Measurements from ENCODE around the gene SSBP4. TPM values are rescaled to one million over a fixed set of nuclear protein-coding genes. Genes with fewer than 3 reads are reported as not detected.

The SSBP4 gene
- total RNA-seq, 1 experiment from 2014 or later = 25.7 TPM

Small RNA genes within 50 kb of the gene (small RNA-seq; reads per million reads assigned to genes)
- gene MIR3189 = 0 to 0.05 reads per million in 2 experiments

Other genes with a start within 250 kb of the SSBP4 start
- 16.3 and 30.6 TPM in 2 replicates for gene IFI30, start 245.6 kb upstream of the SSBP4 start, total RNA-seq (2014; rRNA removed; shearing (Covaris generic))
- 17.4 and 18.0 TPM in 2 replicates for gene MPV17L2, start 226.2 kb upstream of the SSBP4 start, total RNA-seq (2014; rRNA removed; shearing (Covaris generic))
- 2.5 and 7.9 TPM in 2 replicates for gene RAB3A, start 215.4 kb upstream of the SSBP4 start, total RNA-seq (2014; rRNA removed; shearing (Covaris generic))
- gene PDE4C, start 193.0 kb upstream of the SSBP4 start, total RNA-seq (2014; rRNA removed; shearing (Covaris generic)) = 0.26 TPM in 1 of 2 replicates, not detected in the other
- gene IQCN, start 144.9 kb upstream of the SSBP4 start, total RNA-seq (2014; rRNA removed; shearing (Covaris generic)) = 0.08 TPM in 1 of 2 replicates, not detected in the other
- 21.7 and 29.2 TPM in 2 replicates for gene JUND, start 137.8 kb upstream of the SSBP4 start, total RNA-seq (2014; rRNA removed; shearing (Covaris generic))
- gene LSM4, start 96.3 kb upstream of the SSBP4 start, total RNA-seq (2014; rRNA removed; shearing (Covaris generic)) = 221 and 250 TPM in 2 replicates
- 8.1 and 10.5 TPM in 2 replicates for gene PGPEP1, start 78.8 kb upstream of the SSBP4 start, total RNA-seq (2014; rRNA removed; shearing (Covaris generic))
- 873 and 1,003 TPM in 2 replicates for gene GDF15, start 33.2 kb upstream of the SSBP4 start, total RNA-seq (2014; rRNA removed; shearing (Covaris generic))
- gene LRRC25, start 21.8 kb upstream of the SSBP4 start, total RNA-seq (2014; rRNA removed; shearing (Covaris generic)) = not detected in 2 replicates
- gene ISYNA1, start 18.7 kb downstream of the SSBP4 start, total RNA-seq (2014; rRNA removed; shearing (Covaris generic)) = 8.3 and 12.7 TPM in 2 replicates
- gene ELL, start 102.7 kb downstream of the SSBP4 start, total RNA-seq (2014; rRNA removed; shearing (Covaris generic)) = 4.0 and 4.7 TPM in 2 replicates
- 151 and 174 TPM in 2 replicates for gene FKBP8, start 124.2 kb downstream of the SSBP4 start, total RNA-seq (2014; rRNA removed; shearing (Covaris generic))
- 70.6 and 74.1 TPM in 2 replicates for gene KXD1, start 138.5 kb downstream of the SSBP4 start, total RNA-seq (2014; rRNA removed; shearing (Covaris generic))
- 1,284 and 1,363 TPM in 2 replicates for gene UBA52, start 152.5 kb downstream of the SSBP4 start, total RNA-seq (2014; rRNA removed; shearing (Covaris generic))
- gene REX1BD, start 169.4 kb downstream of the SSBP4 start, total RNA-seq (2014; rRNA removed; shearing (Covaris generic)) = 25.0 and 28.8 TPM in 2 replicates
- gene CRLF1, start 187.4 kb downstream of the SSBP4 start, total RNA-seq (2014; rRNA removed; shearing (Covaris generic)) = 0.32 and 2.6 TPM in 2 replicates
- gene TMEM59L, start 193.5 kb downstream of the SSBP4 start, total RNA-seq (2014; rRNA removed; shearing (Covaris generic)) = 0.08 TPM in 1 of 2 replicates, not detected in the other
- gene KLHL26, start 217.6 kb downstream of the SSBP4 start, total RNA-seq (2014; rRNA removed; shearing (Covaris generic)) = 0.77 and 1.3 TPM in 2 replicates